Measurements from ENCODE around the gene HOXB8.

Gene HOXB8

GRCh38 chr17:48565925-48566710 is 49.0 kb downstream of the HOXB8 start:
- no peak for TF ChIP-seq GLIS3 (CRISPR knock-in tag; IDR thresholded peaks at IDR 0.05)
- TF ChIP-seq, protein P1, sequence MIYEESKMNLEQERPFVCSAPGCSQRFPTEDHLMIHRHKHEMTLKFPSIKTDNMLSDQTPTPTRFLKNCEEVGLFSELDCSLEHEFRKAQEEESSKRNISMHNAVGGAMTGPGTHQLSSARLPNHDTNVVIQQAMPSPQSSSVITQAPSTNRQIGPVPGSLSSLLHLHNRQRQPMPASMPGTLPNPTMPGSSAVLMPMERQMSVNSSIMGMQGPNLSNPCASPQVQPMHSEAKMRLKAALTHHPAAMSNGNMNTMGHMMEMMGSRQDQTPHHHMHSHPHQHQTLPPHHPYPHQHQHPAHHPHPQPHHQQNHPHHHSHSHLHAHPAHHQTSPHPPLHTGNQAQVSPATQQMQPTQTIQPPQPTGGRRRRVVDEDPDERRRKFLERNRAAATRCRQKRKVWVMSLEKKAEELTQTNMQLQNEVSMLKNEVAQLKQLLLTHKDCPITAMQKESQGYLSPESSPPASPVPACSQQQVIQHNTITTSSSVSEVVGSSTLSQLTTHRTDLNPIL (CRISPR knock-in tag; IDR thresholded peaks at IDR 0.05; ENCODE audit: low read depth), result no peak
- no peak for TF ChIP-seq ZFP30 (CRISPR knock-in tag; IDR thresholded peaks at IDR 0.05)
- no peak for TF ChIP-seq TOX (CRISPR knock-in tag; IDR thresholded peaks at IDR 0.05; ENCODE audit: borderline replicate concordance)
- TF ChIP-seq ZNF565 (CRISPR knock-in tag; conservative IDR thresholded peaks at IDR 0.05; ENCODE audit: low read depth), result no peak
- no peak for TF ChIP-seq ESRRG (CRISPR knock-in tag; IDR thresholded peaks at IDR 0.05)
- TF ChIP-seq ZNF8 (CRISPR knock-in tag; IDR thresholded peaks at IDR 0.05), result no peak
- TF ChIP-seq, protein P2, sequence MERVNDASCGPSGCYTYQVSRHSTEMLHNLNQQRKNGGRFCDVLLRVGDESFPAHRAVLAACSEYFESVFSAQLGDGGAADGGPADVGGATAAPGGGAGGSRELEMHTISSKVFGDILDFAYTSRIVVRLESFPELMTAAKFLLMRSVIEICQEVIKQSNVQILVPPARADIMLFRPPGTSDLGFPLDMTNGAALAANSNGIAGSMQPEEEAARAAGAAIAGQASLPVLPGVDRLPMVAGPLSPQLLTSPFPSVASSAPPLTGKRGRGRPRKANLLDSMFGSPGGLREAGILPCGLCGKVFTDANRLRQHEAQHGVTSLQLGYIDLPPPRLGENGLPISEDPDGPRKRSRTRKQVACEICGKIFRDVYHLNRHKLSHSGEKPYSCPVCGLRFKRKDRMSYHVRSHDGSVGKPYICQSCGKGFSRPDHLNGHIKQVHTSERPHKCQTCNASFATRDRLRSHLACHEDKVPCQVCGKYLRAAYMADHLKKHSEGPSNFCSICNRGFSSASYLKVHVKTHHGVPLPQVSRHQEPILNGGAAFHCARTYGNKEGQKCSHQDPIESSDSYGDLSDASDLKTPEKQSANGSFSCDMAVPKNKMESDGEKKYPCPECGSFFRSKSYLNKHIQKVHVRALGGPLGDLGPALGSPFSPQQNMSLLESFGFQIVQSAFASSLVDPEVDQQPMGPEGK (CRISPR knock-in tag; IDR thresholded peaks at IDR 0.05; ENCODE audit: borderline replicate concordance), result no peak
- TF ChIP-seq CSDC2 (CRISPR knock-in tag; IDR thresholded peaks at IDR 0.05), result no peak
- no peak for TF ChIP-seq PPARA (CRISPR knock-in tag; IDR thresholded peaks at IDR 0.05; ENCODE audit: borderline replicate concordance)
- TF ChIP-seq, protein P3, sequence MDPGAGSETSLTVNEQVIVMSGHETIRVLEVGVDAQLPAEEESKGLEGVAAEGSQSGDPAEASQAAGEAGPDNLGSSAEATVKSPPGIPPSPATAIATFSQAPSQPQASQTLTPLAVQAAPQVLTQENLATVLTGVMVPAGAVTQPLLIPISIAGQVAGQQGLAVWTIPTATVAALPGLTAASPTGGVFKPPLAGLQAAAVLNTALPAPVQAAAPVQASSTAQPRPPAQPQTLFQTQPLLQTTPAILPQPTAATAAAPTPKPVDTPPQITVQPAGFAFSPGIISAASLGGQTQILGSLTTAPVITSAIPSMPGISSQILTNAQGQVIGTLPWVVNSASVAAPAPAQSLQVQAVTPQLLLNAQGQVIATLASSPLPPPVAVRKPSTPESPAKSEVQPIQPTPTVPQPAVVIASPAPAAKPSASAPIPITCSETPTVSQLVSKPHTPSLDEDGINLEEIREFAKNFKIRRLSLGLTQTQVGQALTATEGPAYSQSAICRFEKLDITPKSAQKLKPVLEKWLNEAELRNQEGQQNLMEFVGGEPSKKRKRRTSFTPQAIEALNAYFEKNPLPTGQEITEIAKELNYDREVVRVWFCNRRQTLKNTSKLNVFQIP (CRISPR knock-in tag; IDR thresholded peaks at IDR 0.05; ENCODE audit: borderline replicate concordance, low read depth), result no peak
- no peak for TF ChIP-seq OSR1 (CRISPR knock-in tag; IDR thresholded peaks at IDR 0.05)
- no peak for TF ChIP-seq ZNF70 (CRISPR knock-in tag; IDR thresholded peaks at IDR 0.05)
- no peak for TF ChIP-seq RARB (CRISPR knock-in tag; IDR thresholded peaks at IDR 0.05)
- no peak for ATAC-seq

DNA sequence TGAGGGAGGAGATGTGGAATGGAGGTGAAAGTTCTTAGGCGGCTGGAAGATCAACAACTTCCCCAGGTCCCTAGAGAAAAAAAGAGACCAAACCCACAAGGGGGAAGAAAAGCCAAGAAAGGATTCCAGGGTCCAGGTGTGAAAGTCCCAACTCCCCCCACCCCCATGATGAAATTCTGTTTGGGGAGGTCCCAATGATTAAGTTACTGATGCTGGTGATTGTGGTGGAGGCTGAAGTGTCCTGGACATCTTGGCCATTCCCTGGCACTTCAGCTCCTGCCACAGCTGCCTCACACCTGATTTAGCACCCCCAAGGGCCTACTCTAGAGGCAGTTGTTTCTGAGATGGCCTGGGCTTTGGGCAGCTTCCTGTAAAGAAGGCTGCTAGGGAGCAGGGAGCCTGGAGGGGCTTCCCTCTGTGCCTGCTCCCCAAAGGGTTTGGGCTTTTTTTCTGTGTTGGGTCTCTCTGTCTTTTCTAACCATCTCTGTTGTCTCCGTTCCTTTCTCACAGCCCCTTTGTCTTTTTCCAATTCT is 50.0 kb downstream of the HOXB8 start:
- no peak for ATAC-seq
- TF ChIP-seq, protein P4, sequence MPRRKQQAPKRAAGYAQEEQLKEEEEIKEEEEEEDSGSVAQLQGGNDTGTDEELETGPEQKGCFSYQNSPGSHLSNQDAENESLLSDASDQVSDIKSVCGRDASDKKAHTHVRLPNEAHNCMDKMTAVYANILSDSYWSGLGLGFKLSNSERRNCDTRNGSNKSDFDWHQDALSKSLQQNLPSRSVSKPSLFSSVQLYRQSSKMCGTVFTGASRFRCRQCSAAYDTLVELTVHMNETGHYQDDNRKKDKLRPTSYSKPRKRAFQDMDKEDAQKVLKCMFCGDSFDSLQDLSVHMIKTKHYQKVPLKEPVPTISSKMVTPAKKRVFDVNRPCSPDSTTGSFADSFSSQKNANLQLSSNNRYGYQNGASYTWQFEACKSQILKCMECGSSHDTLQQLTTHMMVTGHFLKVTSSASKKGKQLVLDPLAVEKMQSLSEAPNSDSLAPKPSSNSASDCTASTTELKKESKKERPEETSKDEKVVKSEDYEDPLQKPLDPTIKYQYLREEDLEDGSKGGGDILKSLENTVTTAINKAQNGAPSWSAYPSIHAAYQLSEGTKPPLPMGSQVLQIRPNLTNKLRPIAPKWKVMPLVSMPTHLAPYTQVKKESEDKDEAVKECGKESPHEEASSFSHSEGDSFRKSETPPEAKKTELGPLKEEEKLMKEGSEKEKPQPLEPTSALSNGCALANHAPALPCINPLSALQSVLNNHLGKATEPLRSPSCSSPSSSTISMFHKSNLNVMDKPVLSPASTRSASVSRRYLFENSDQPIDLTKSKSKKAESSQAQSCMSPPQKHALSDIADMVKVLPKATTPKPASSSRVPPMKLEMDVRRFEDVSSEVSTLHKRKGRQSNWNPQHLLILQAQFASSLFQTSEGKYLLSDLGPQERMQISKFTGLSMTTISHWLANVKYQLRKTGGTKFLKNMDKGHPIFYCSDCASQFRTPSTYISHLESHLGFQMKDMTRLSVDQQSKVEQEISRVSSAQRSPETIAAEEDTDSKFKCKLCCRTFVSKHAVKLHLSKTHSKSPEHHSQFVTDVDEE (CRISPR knock-in tag; IDR thresholded peaks at IDR 0.05), result no peak
- TF ChIP-seq, protein P3 (CRISPR knock-in tag; IDR thresholded peaks at IDR 0.05; ENCODE audit: borderline replicate concordance, low read depth), result no peak
- TF ChIP-seq PPARA (CRISPR knock-in tag; IDR thresholded peaks at IDR 0.05; ENCODE audit: borderline replicate concordance) (no peak), ZFP3 (CRISPR knock-in tag; IDR thresholded peaks at IDR 0.05) (no peak), ARNTL (CRISPR knock-in tag; IDR thresholded peaks at IDR 0.05; ENCODE audit: borderline replicate concordance, low read depth) (no peak), ZC3H10 (CRISPR knock-in tag; IDR thresholded peaks at IDR 0.05) (no peak)
- TF ChIP-seq, protein P2 (CRISPR knock-in tag; IDR thresholded peaks at IDR 0.05; ENCODE audit: borderline replicate concordance), result no peak

All from SK-N-SH treated with all-trans-retinoic acid at 6 μM for 48 hours (cell line).